ENCODE results near the gene BEGAIN.

The BEGAIN gene

DNA sequence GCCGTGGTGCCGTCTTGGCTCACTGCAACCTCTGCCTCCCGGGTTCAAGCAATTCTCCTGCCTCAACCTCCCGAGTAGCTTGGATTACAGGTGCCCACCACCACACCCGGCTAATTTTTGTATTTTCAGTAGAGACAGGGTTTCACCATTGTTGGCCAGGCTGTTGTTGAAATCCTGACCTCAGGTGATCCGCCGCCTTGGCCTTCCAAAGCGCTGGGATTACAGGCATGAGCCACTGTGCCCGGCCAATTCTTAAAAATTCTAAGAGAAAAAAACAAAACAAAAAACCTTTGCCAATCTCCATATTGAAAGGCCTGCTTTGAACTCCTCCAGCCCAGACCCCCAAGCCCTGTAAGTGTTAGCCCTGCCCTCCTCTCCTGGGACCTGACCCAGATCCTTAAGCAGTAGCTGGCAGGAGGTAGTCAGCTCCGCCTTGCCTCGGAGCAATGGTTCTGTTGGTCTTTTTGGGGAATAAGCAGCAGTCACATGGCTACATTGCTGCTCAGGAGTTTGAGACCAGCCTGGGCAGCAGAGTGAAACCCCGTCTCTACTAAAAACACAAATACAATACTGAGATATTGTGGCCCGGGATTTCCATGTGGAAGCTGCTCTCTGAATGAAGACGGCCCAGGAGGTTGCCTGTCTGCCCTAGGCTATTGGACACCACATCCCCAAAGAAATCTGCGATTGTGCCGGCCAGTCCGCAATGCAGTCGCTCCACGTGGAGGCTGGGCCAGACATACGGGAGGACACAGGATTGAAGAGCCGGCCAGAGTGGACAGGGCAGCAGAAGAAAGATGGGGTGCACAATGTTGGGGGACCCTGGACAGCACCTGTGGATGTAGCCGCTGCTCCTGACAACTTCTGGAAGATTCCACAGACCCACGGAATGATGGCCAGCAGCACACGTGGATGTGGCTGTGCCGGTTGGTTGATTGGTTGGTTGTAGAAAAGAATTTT lies 28.8 kb upstream of the BEGAIN start:
- DNase-seq (ENCODE audit: low read depth) = no peak

DNA sequence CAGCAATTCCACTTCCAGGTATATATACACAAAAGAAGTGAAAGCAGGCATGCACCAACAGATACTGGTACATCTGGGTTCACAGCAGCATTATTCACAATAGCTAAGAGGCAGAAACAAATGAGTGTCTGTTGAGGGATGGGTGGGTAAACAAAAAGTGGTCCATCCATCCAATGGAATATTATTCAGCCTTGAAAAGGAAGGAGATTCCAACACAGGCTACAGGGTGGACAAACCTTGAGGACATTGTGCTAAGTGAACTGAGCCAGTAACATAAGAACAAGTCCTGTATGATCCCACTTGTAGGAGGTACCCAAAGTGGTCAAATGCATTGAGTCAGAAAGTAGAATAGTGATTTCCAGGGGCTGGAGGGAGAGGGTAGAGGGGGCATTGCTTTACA lies 27.6 kb upstream of the BEGAIN start:
- no peak for DNase-seq (ENCODE audit: low read depth)

DNA sequence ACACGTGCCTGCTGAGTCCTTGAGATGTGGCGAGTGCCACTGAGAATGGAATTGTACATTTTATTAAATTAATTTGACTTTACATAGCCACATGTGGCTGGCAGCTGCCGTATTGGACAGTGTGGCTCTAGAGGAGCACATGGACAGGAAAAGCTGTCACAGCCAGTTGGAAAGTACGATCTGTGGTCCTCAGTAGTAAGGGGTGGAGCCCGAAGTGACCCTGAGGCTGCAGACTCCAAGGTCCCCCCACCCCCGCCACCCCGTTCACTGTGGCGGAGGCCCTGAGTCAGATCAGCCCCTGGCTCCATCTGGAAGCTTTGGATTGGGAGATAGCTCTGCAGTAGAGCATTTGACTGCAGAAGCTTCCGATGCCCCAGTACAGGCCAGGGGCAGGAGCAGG lies 25.8 kb upstream of the BEGAIN start:
- DNase-seq (ENCODE audit: low read depth) = no peak

DNA sequence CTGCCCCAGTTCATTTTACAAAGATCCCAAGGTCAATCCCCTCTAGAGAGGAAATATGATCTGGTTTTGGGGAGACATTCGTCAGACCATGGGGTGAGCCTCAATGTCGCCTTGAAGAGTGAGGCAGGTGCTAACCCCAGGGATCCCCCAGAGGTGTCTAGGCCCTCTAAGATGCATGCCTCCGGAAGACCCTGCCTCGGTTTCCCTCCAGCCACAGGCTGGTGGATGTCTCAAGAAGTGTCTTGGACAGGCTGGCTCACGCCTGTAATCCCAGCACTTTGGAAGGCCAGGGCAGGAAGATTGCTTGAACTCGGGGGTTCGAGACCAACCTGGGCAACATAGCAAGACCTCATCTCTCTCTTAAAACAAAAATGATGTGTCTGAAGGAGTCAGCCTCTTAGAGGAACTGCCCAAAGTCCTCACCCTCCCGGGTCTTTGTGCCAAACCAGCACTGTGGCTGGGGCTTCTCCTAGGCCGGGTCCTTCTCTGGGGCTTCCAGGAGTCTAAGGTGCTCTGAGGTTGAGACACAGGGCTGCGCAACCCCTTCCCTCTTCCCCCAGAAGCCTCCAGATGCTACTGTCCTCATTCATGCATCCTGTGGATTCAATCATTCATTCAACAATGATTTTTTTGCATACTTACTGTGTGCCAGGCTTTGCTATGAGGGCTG lies 24.7 kb upstream of the BEGAIN start:
- no peak for DNase-seq (ENCODE audit: low read depth)

DNA sequence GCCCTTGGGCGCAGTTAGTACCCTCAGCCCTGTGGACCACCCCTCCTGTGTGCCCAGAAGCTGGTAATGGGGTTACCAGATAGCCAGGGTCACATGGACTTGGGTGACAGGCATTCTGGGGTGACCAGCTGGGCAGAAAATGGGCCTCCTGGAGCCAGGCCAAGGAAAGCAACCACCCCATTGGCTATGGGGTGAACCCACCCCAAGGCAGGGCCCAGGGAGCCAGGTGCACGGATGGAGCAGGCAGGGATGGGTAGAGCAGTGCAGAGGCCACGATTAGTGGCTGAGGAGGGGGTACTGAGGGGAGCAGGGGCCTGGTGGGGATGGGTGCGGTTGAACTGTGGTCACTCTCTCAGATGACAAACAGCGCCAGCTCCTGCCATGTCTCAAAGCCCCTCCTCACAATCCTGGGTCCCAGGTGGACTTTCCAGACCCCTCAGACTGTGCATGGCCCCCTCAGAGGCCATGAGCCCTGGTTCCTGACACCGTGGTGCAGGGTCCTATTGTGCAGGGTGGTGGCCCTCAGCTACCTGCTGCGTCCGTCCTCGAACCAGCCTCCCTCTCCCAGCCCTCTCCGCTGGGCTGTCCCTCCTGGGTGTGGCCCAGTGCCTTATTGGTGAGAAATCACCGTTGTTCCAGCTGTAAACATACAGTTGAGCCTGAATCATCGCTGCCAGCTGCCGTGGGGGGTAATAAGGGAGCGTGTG lies 23.4 kb upstream of the BEGAIN start:
- DNase-seq (ENCODE audit: low read depth) = no peak

DNA sequence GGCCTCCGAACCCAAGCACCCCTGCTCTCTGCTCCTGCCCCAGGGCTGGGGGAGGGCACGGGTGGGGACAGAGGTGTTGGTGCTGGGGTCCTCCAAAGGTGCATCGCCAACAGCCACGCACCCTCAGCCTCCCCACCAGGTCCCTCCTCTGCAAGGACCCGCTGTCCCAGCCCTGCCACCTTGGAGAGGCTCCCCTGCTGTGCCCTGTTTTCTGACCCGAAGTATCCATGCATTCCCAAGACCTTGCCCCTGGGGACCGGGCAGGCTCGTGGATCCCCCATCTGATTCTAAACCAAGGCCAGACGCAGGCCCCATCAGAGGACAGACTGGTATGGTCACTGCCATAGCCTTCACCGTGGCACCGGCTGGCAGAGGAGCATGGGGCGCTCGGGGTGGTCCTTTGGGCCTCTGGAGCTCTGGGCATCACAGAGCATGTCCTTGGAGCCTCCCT lies 22.7 kb upstream of the BEGAIN start:
- no peak for DNase-seq (ENCODE audit: low read depth)

DNA sequence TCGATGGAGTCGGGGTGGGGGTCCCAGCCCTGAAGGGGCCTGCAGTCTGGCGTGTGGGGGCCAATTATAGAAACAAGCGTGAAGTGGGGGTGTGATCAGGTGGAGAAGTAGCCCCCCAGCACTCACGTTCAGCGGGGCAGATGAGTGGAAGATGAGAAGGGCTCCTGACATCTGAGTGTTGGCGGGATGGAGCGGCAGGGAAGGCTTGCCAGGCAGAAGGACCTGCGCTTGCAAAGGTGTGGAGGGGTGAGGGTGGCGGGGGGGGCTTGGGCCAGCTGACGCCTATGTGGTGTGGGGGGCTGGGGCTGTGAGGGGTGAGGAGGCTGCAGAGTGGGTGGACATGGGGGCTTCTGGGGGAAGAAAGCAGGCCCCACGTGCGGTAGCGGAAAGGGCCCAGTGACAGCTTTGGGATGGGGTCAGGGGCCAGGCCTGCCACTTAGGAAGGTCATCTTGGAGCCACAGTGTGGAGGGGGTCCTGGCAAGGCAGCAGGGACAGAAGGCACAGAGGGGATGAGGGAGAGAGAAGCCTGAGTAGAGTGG lies 22.2 kb upstream of the BEGAIN start:
- no peak for DNase-seq (ENCODE audit: low read depth)

DNA sequence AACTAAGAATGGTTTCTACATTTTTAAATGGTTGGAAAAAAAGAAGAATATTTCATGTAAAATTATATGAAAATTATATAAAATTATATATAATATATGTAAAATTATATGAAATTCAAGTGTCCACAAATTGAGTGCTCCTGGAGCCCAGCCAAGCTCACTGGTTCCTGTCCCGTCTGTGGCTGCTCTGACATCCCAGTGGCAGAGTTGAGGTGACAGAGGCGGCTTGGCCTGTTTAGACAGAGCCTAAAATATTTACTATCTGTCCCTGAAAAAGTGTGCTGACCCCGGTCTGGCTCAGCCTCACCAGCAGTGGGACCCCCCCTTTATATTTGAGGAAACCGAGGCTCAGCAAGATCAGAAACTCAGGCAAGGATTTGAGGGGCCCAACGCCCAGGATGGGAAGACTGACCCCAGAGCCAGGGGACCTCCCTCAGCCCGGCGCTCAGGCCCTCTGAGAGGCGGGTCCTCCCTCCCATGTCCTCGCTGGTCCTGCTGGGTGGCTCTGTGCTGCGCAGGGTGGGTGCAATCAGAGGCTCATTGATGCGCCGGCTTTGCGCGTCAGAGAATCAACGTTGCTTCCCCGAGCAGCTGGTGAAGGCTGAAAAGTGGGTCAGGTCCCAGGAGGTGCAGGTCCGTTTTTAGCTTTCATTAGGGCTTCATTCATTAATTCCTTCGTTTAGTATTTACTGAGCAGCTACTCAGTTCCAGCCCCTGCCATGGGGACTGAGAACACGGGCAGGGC lies 21.5 kb upstream of the BEGAIN start:
- DNase-seq (ENCODE audit: low read depth) = no peak

DNA sequence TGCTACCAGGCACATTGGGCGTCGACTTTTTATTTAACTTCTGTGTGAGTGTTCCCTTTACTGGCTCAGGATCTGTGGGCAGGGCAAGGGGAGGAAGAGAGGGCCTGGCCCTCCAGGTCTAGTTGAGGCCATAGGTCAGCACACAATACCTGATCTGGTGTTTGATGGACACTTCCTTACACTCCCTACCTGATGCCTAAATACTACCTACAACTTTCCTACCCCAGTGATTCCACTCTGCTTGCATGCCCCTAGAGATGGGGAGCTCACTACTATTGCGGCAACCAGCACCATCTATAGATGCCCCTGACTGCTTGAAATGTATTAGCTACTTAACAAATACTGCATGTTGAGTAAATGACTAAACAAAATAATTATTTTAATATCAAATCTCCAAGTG lies 20.8 kb upstream of the BEGAIN start:
- no peak for DNase-seq (ENCODE audit: low read depth)

DNA sequence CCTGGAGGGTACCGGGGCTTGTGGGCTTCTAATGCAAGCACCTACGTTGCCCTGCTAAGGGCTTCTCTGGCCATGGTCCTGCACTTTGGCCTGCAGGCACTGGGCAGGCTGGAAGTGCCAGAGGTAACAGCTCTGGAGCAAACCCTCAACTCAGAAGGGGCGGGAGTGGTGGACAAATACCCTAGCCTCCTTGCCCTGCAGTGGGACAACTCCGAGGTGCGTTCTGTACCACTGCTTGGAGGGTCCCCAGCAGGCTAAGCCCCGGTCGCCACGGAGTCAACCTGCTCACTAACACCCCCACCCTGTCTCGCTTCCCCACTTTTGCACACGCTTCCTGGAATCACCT lies 20.4 kb upstream of the BEGAIN start:
- DNase-seq (ENCODE audit: low read depth) = no peak

DNA sequence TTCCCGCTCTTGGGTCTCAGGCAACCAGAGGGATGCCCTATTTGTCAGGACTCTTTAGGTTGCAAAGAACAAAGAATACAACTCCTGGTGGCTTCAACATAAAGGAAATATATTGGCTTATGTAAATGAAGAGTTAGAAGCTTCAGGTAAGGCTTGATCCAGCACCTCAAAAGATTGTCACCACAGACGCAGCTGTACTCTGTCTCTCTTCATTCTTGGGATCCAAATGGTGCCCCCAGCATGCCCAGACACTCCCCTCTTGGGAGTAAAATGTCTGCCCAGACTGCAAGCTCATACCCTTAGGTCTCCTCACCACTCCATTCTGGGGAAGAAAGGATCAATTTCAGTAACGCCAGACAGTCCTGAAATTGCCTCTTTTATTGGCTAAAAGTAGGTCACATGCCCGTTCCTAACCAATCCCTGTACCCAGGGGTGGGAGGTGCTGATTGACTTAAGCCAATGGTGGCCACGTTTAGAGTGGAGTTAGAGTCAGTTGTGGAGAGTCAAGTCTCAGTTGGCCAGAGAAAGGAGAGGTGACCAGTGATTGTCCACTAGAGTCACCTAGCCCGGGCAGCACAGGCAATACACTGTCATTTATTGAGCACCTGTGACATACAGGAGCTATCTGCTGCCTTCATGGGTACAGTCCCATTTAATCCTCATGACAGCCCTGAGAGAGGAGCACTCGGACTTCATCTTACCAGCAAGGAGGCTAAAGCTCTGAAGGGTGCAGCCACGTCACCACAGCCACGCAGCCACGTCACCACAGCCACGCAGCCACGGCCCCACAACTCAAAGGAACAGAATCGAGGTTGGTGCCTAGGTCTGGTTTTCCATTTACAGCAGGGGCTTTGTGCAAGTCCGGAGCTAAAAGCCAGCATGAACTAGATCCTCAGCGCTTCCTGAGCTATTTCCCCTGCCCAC lies 19.7 kb upstream of the BEGAIN start:
- no peak for DNase-seq (ENCODE audit: low read depth)

DNA sequence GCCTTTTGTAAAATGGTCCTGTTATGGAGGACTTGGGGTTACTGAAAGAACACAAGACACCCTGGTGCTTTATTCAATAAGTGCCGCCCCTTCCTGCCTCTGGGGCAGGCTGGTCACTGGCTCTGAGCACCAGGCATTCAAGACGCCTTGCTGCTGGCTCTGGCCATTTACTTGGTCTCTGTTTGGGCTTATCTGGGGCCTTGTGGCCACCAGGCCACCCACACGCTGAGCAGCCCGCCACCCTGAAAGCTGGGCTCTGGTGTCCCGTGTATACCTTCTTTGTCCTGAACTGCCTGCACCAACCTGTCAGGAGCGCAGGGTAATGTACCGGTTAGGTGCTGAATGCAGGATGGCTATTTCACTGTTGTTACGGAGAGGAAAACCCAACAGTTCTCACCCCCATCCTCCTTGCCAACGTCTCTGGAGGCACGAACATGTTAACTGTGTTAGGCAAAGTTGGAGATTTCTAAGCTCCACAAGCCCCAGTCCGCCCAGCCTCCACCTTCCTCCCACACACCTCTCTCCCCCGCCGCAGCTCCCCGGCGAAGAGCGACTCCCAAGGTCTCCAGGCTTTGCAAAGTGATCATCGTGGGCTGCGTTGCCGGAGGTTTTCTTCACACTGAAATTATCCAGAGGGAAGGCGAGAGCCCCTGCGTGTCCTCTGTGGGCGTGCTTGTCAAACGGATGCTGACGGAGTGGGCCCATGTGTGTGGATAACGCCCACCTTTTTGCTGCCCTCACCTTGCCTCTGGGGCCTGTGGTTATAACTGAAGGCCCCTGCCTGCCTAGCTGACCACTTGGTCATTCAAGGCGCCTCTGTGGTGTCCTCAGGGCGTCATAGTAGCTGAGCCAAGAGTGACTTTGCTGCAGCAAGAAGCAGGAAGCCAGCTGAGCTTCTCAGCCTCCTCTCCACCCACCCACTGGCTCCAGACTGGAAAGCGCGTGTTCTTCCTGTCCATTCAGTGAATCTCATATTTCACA lies 18.8 kb upstream of the BEGAIN start:
- DNase-seq (ENCODE audit: low read depth) = no peak

DNA sequence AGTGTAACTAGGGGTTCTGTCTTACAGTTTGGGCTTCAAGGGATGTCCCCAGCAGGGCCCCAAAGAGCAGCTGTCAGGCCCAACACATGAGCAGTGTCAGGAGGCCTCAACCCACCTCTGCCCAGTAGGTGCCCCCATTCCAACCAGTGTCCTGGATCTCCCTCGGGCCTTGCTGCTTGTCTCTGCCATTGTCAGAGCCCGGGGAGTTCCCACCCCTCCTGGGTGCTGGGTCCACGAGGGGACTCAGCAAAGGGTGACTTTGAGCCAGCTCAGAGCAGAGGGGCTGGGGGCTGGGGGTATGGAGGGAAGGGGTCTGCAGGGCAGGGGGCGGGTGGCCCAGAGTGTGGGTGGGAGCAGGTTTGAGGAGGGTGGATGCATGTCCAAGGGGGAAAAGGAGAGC lies 18.0 kb upstream of the BEGAIN start:
- no peak for DNase-seq (ENCODE audit: low read depth)

DNA sequence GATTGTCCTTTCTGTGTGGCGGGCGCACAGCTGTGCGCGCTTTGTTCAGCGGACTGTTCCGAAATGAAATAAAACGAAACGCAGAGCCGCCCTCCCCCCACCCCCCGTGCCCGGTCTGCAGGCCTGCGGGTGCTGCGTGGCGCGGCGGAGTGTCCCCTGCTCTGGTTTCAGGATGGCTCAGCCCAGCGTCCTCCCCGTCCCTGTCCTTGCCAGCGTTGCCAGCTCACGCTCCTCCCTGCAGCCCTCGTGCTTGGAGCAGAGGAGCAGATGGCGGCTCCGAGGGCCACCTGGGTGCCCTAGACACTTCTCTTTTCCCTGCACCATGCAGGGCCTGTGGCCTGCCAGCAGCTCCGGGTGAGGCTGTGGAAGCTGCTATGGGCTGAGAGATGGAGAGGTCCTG lies 17.5 kb upstream of the BEGAIN start:
- no peak for DNase-seq (ENCODE audit: low read depth)

DNA sequence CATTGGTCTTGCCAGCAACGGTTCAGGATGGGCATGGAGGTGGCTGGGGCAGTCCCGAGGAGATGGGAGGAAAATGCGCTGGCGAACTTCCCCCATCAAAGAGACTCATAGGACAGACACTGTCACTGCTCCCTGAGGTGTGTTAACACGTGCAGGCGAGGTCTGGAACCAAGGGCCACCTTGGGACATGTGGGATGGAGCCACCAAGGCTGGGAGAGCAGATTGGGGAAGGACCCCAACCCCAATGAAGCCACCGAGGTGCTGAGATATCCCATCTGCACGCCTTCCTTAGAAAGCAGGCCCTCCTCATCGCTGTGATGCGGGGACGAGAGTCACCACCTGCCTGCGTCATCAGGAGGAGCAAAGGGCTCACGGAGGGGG lies 16.9 kb upstream of the BEGAIN start:
- DNase-seq (ENCODE audit: low read depth) = no peak

DNA sequence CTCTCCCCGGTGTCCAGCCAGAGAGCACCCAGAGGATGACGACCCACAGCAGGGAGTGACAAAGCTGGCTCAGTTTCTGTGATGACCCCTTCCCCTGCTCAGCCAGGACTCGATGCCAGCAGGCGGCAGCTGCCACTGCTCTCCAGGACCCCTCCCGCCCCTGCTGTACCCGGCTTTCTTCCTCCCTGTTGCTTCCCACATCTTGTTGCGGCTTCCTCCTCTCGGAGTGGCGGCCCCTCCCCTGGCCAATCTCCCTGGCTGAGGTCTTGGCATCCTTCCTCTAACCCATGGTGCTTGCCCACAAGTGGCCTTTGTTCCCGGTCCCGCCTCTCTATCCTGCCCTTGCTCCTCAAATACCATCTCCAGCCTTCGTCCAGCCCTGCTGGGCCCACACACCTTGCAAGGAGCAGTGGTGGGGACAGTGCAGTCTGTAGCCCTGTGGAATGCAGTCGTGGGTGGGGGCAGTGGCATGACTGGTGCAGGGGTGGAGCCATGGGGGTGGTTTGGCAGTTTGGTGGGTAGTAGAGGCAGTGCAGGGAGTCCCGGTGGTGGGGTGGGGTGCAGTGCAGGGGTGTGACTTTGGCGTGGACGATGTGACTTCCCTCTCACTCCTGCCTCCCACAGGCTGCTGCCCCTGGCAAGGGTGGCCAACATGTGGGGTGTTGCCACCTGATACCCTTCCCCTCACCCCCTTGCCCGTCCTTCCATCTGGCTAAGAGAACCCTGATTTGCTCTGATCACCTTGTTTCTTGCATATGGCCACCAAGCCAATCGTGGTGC lies 16.3 kb upstream of the BEGAIN start:
- DNase-seq (ENCODE audit: low read depth) = no peak

DNA sequence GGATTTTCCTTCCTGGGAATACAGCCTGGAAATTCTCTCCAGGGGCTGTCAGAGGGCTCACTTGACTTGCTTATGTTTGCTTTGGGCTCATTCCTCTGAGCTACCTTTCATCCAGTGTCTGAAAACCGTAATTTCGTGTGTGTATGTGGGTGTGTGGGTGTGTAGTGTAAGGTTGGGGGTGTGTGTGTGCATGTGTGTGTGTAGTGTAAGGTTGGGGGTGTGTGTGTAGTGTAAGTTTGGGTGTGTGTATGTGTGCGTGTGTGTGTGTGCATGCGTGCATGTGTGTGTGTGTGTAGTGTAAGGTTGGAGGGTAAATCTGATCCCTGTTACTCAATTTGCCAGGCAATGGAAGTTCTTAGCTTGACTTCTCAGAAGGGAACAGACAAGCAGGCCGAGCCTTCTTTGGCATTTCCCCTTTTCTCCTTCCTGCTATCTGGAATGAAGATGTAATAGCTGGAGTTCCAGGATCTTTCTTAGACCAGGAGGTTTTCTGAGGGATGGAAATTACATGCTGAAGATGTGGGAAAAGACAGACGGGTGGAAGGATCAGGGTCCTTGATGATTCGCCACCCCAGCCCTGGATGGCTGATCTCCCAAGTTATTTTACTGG lies 15.5 kb upstream of the BEGAIN start:
- no peak for DNase-seq (ENCODE audit: low read depth)

DNA sequence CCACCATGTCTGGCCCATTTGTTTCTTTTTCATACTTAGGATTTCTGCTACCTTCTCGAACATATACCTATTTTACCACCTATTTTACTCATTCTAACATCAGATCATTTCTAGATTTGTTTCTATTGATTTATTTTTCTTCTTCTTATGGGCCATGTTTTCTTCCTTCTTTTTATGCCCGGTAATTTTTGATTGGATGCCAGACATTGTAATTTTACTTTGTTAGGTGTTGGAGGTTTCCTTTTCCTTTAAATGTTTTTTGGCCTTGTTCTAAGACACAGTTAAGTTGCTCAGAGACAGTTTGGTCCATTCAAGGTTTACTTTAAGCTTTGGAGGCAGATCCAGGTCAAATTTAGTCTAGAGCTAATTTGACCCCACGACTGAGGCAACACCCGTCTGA lies 14.7 kb upstream of the BEGAIN start:
- no peak for DNase-seq (ENCODE audit: low read depth)
